Uterus (tissue), 4 donors: Measurements from ENCODE around the gene EFCC1. TPM values are rescaled to one million over a fixed set of nuclear protein-coding genes. Genes with fewer than 3 reads are reported as not detected.

Experiments used
- DNase-seq, 2 donors: peaks; one replicate each; pipeline ENCODE4 v3.0.0-alpha.2; 2019 to 2020
- H3K27ac ChIP-seq, 2 donors: fragments of 200-600 bp; sonication (generic); 1 replicate in 1 of 2; 2 replicates in 1 of 2; pipeline ENCODE4 v1.5.1; 2016 to 2018
- H3K27me3 ChIP-seq, 2 donors: fragments of 200-600 bp; sonication (generic); one replicate each; pipeline ENCODE4 v1.5.1; 2018 to 2019; ENCODE audit warnings: control low read depth in 1 of 2
- H3K36me3 ChIP-seq, 2 donors: fragments of 200-600 bp; sonication (generic); one replicate each; pipeline ENCODE4 v1.5.1; 2019; ENCODE audit warnings: control low read depth in 1 of 2
- H3K4me1 ChIP-seq, 2 donors: fragments of 200-600 bp; sonication (generic); one replicate each; pipeline ENCODE4 v1.5.1; 2018 to 2019; ENCODE audit warnings: control low read depth in 1 of 2
- H3K4me3 ChIP-seq, 2 donors: fragments of 200-600 bp; sonication (generic); 1 replicate in 1 of 2; 2 replicates in 1 of 2; pipeline ENCODE4 v1.5.1; 2018 to 2019; ENCODE audit warnings: mild to moderate bottlenecking in 1 of 2
- H3K9me3 ChIP-seq, 2 donors: fragments of 200-600 bp; sonication (generic); one replicate each; pipeline ENCODE4 v1.5.1; 2019; ENCODE audit warnings: control low read depth in 1 of 2
- POLR2A ChIP-seq, 2 donors: fragments of 450-650 bp; IDR thresholded peaks; one replicate each; pipeline ENCODE4 v1.6.1; 2016; ENCODE audit warnings: antibody characterized with exemption in 2 of 2, mild to moderate bottlenecking in 1 of 2, moderate library complexity in 1 of 2
- intact Hi-C: fragments of 100-400 bp; cut with DNase I; formaldehyde crosslinking; loops from one replicate; pipeline ENCODE4 v1.15.1; 2023; ENCODE audit warnings: low total_unique reads
- total RNA-seq, 4 donors: library from RNA; depleted of rRNA in 3 of 4; stranded (reverse); fragments of >200 nt in 3 of 4; gene quantifications; one replicate each; pipeline versions ENCODE4 v1.1.0 to v1.2.4, GENCODE V29; 2014 to 2023
- TF ChIP-seq, protein P1 (sequence below), 4 experiments: fragments of 200-600 bp in 2 of 4; fragments of 450-650 bp in 2 of 4; sonication (generic) in 2 of 4; IDR thresholded peaks; one replicate each; pipeline ENCODE4 v1.5.1; 2016 to 2019; ENCODE audit warnings: antibody characterized with exemption in 4 of 4, mild to moderate bottlenecking in 2 of 4, moderate library complexity in 1 of 4
- donor health status: DM: yes; HTN: yes; CAD: no.

The EFCC1 gene, protein sequence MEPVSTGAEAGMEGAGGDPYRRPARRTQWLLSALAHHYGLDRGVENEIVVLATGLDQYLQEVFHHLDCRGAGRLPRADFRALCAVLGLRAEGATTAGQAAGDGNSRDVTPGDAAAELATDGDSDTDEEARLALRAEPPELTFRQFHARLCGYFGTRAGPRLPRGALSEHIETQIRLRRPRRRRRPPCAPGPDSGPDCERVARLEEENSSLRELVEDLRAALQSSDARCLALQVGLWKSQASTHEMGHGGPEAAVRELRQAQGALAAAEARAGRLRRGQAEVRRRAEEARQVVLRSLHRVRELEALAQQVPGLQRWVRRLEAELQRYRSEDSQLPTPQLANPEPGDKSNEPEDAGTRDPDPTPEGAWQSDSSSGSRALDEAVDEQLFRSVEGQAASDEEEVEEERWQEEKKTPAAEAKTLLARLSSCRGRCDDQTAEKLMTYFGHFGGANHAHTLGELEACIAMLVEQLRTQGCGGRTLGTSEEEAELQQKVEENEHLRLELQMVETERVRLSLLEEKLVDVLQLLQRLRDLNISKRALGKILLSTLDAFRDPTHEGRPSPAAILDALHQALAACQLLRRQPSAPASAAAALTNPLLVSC
- 1 to 10 TPM; 1.2 to 9.2 (median 4.5) TPM for total RNA-seq

DNA sequence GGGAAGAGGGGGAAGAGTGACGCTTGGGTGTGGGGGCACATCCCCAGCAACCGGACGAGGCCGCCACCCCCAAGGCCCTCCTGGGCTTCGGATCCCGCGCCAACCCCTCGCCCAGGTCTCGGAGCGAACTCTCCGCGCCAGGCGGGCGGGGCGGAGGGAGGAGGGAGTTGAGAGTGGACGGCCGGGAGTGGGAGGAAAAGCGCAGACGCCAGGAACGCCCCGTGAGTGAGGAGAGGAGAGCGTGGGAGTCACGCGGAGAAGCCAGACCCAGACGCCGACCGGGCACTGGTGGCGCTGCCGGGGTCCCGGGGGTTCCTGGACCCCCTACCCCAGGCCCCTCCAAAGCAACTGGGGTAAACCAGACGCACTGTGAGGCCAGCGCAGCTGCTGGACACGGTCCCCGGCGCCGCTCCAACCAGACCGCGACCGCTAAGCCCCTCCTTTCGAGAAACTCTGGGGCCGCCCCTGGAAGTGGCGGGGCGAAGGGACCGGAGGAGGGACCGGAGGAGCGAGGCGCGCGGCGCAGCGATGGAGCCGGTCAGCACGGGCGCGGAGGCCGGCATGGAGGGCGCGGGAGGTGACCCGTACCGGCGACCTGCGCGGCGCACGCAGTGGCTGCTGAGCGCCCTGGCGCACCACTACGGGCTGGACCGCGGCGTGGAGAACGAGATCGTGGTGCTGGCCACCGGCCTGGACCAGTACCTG lies at the start of gene EFCC1:
Gene EFCC1, plus strand, starts transcription at position 204 of the 705 bp plus-strand sequence. Its CDS starts 325 bp downstream, at position 529.
- intact Hi-C loops = no loop called here
- H3K36me3 ChIP-seq = no peaks in the 10 kb centered on the region
- peak; percentile 62 to 79 for DNase-seq
- H3K4me3 ChIP-seq = peak within 1 kb of the TSS; percentile 36 to 40
- H3K9me3 ChIP-seq = no peaks in the 10 kb centered on the region
- H3K27ac ChIP-seq = peak within 1 kb of the TSS; percentile 58 to 72
- peak; percentile 49 to 60 for TF ChIP-seq POLR2A (IDR thresholded peaks at IDR 0.05)
- TF ChIP-seq, protein P1, sequence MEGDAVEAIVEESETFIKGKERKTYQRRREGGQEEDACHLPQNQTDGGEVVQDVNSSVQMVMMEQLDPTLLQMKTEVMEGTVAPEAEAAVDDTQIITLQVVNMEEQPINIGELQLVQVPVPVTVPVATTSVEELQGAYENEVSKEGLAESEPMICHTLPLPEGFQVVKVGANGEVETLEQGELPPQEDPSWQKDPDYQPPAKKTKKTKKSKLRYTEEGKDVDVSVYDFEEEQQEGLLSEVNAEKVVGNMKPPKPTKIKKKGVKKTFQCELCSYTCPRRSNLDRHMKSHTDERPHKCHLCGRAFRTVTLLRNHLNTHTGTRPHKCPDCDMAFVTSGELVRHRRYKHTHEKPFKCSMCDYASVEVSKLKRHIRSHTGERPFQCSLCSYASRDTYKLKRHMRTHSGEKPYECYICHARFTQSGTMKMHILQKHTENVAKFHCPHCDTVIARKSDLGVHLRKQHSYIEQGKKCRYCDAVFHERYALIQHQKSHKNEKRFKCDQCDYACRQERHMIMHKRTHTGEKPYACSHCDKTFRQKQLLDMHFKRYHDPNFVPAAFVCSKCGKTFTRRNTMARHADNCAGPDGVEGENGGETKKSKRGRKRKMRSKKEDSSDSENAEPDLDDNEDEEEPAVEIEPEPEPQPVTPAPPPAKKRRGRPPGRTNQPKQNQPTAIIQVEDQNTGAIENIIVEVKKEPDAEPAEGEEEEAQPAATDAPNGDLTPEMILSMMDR (IDR thresholded peaks at IDR 0.05) = no peak
- H3K4me1 ChIP-seq = no peaks in the 10 kb centered on the region
- no peaks in the 10 kb centered on the region for H3K27me3 ChIP-seq

DNA sequence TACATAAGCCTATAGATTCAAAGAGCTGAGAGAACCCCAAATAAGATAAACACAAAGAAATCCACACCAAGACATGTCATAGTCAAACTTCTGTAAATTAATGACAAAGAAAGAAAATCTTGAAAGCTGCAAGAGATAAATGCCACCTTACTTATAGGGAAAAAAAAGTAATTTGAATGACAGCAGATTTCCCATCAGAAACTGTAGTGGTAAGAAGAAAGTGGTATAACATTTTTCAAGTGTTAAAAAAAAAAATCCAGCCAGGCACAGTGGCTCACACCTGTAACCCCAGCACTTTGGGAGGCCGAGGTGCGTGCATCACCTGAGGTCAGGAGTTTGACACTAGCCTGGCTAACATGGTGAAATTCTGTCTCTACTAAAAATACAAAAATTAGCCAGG lies 44.7 kb upstream of the EFCC1 start:
- DNase-seq = no peak
- Histone ChIP-seq H3K4me1 (no peaks in the 10 kb centered on the region), H3K4me3 (no peak overlapping the region), H3K36me3 (no peaks in the 10 kb centered on the region), H3K27ac (no peak overlapping the region), H3K27me3 (no peaks in the 10 kb centered on the region), H3K9me3 (no peaks in the 10 kb centered on the region)
- intact Hi-C loops = no loop called here
- TF ChIP-seq POLR2A (IDR thresholded peaks at IDR 0.05) = no peak
- TF ChIP-seq, protein P1 (IDR thresholded peaks at IDR 0.05) = no peak

DNA sequence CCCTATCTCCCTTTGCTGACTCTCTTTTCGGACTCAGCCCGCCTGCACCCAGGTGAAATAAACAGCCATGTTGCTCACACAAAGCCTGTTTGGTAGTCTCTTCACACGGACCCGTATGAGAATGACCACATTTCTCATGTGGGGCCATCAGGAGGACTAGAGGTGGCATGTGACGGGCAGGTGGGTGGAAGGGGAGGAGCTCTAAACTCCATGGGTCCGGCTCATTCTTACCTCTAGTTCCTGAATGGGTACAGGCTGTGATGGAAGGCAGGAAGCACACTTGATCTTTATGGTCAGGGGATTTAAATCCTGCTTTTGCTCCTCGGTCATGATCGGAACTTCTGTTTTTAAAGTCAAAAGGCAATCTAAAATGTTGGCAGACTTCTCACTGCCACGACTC lies 35.8 kb upstream of the EFCC1 start:
- Histone ChIP-seq H3K27me3 (no peaks in the 10 kb centered on the region), H3K9me3 (no peaks in the 10 kb centered on the region), H3K4me1 (no peaks in the 10 kb centered on the region), H3K27ac (no peak overlapping the region), H3K36me3 (no peaks in the 10 kb centered on the region), H3K4me3 (no peak overlapping the region)
- no peak for DNase-seq
- TF ChIP-seq POLR2A (IDR thresholded peaks at IDR 0.05) = no peak
- TF ChIP-seq, protein P1 (IDR thresholded peaks at IDR 0.05) = no peak
- intact Hi-C loops = no loop called here

DNA sequence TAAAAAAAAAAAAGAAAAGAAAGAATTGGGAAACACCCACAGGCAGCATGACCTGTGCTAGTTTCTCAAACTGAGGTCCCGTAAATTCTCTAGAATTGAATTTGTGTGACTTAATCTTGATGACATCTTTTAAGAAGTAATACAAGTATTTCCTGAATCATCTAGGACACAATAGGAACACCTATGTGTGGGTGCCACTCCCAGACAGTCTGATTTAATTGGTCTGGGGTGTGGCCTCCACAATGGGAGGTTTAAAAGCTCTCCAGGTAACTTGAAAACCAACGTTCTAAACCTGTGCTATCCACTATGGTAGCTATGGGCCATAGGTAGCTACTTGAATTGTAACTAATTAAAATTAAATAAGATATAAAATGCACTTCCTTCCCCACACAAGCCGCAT lies 35.3 kb upstream of the EFCC1 start:
- DNase-seq = no peak
- H3K27ac ChIP-seq = no peak overlapping the region
- H3K27me3 ChIP-seq = no peaks in the 10 kb centered on the region
- no peaks in the 10 kb centered on the region for H3K9me3 ChIP-seq
- H3K36me3 ChIP-seq = no peaks in the 10 kb centered on the region
- H3K4me3 ChIP-seq = no peak overlapping the region
- intact Hi-C loops = no loop called here
- TF ChIP-seq, protein P1 (IDR thresholded peaks at IDR 0.05) = no peak
- no peak for TF ChIP-seq POLR2A (IDR thresholded peaks at IDR 0.05)
- no peaks in the 10 kb centered on the region for H3K4me1 ChIP-seq
